ENCODE results near the gene NDC1. TPM values are rescaled to one million over a fixed set of nuclear protein-coding genes. Genes with fewer than 3 reads are reported as not detected.
A peak's percentile ranks its signal among the peaks of the same experiment; 100 is the strongest.

Gene NDC1
- total and polyA plus RNA-seq, 7 experiments from 2014 or later = 6.9 to 20.2 (median 10.8) TPM

- no peak for ATAC-seq
- CTCF ChIA-PET = interaction anchor here (0.9 to 3.2 kb wide), 5 partner anchors 11 to 88 kb away, joined by 3 to 17 read pairs (median 4); partner anchors contain the start of gene DIO1
- no peaks in the 10 kb centered on the region for H3K9me3 ChIP-seq (ENCODE audit: control insufficient read depth in 2 of 3, low read length in 3 of 3)
- POLR2A ChIA-PET = interaction anchor here (1.1 kb wide), 1 partner anchor 74 kb away, joined by 3 read pairs; the partner anchor contains the start of gene IFT25
- H3K4me3 ChIP-seq (ENCODE audit: low read length) = no peak overlapping the region
- H3K4me1 ChIP-seq (ENCODE audit: control insufficient read depth in 2 of 2, insufficient read depth in 2 of 2, low read length in 2 of 2) = no peaks in the 10 kb centered on the region
- H3K27me3 ChIP-seq (ENCODE audit: control insufficient read depth in 2 of 2, insufficient read depth in 2 of 2, low read length in 2 of 2) = no peaks in the 10 kb centered on the region
- intact Hi-C loops (cut with micrococcal nuclease) = no loop called here
- Mint-ChIP-seq H3K36me3 (peaks cover 6 to 53% (median 14%) of the 10 kb centered on the region in 5 donors), H3K27me3 (no peaks in the 10 kb centered on the region), H3K9me3 (no peaks in the 10 kb centered on the region), H3K27ac (no peak overlapping the region), H3K4me1 (peaks cover 0 to 7% (median 0%) of the 10 kb centered on the region in 7 donors), H3K4me3 (no peak overlapping the region)
- DNase-seq = no peak
- no peak overlapping the region for H3K27ac ChIP-seq (ENCODE audit: low read depth, low read length)
- H3K36me3 ChIP-seq (ENCODE audit: control insufficient read depth in 2 of 3, insufficient read depth in 3 of 3, low read length in 3 of 3) = peaks cover 7 to 73% (median 8%) of the 10 kb centered on the region in 3 experiments
Measured at GRCh38 chr1:53871773-53872484, 33.8 kb upstream of the NDC1 start.

DNA sequence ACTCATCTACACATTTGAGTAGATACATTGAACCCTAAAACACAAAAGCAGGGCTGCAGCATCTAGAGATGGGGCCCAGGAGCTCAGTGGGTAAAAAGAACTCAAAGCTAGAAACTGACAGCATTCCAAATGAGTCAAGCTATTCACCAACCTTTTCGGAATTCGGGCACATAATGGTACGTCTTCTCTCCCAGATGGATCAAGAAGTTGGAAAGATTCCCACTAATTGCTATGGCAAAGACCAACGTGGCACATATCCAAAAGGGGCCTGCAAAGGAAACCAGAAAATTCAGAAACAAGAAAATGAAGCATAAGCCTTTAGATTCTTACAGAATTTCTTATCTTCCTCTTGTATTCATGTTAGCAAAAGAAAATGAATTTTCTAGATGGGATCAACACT lies 33.1 kb upstream of the NDC1 start:
- Histone ChIP-seq H3K4me3 (ENCODE audit: low read length) (no peak overlapping the region), H3K4me1 (ENCODE audit: control insufficient read depth in 2 of 2, insufficient read depth in 2 of 2, low read length in 2 of 2) (no peaks in the 10 kb centered on the region), H3K27ac (ENCODE audit: low read depth, low read length) (no peak overlapping the region), H3K27me3 (ENCODE audit: control insufficient read depth in 2 of 2, insufficient read depth in 2 of 2, low read length in 2 of 2) (no peaks in the 10 kb centered on the region), H3K9me3 (ENCODE audit: control insufficient read depth in 2 of 3, low read length in 3 of 3) (no peaks in the 10 kb centered on the region), H3K36me3 (ENCODE audit: control insufficient read depth in 2 of 3, insufficient read depth in 3 of 3, low read length in 3 of 3) (peaks cover 1 to 73% (median 8%) of the 10 kb centered on the region in 3 experiments)
- peaks cover 9 to 55% (median 17%) of the 10 kb centered on the region in 5 donors for H3K36me3 Mint-ChIP-seq
- ChIA-PET POLR2A (interaction anchor here (1.1 kb wide), 1 partner anchor 74 kb away, joined by 3 read pairs; the partner anchor contains the start of gene IFT25), CTCF (interaction anchor here (1.3 to 3.2 kb wide), 3 partner anchors 10 to 88 kb away, joined by 4 to 17 read pairs (median 7); no protein-coding TSS in a partner anchor)
- peaks cover 0 to 7% (median 0%) of the 10 kb centered on the region in 7 donors for H3K4me1 Mint-ChIP-seq
- H3K4me3 Mint-ChIP-seq = no peak overlapping the region
- no peaks in the 10 kb centered on the region for H3K27me3 Mint-ChIP-seq
- intact Hi-C loops (cut with micrococcal nuclease) = no loop called here
- no peaks in the 10 kb centered on the region for H3K9me3 Mint-ChIP-seq
- no peak overlapping the region for H3K27ac Mint-ChIP-seq
- DNase-seq (no peak), ATAC-seq (no peak)

- Histone ChIP-seq H3K27ac (ENCODE audit: low read depth, low read length) (no peak overlapping the region), H3K27me3 (ENCODE audit: control insufficient read depth in 2 of 2, insufficient read depth in 2 of 2, low read length in 2 of 2) (no peaks in the 10 kb centered on the region), H3K9me3 (ENCODE audit: control insufficient read depth in 2 of 3, low read length in 3 of 3) (no peaks in the 10 kb centered on the region), H3K36me3 (ENCODE audit: control insufficient read depth in 2 of 3, insufficient read depth in 3 of 3, low read length in 3 of 3) (peaks cover 0 to 77% (median 4%) of the 10 kb centered on the region in 3 experiments), H3K4me3 (ENCODE audit: low read length) (no peak overlapping the region), H3K4me1 (ENCODE audit: control insufficient read depth in 2 of 2, insufficient read depth in 2 of 2, low read length in 2 of 2) (no peaks in the 10 kb centered on the region)
- Mint-ChIP-seq H3K4me1 (peaks cover 0 to 7% (median 0%) of the 10 kb centered on the region in 7 donors), H3K27ac (no peak overlapping the region), H3K36me3 (peaks cover 7 to 51% (median 15%) of the 10 kb centered on the region in 5 donors), H3K27me3 (no peaks in the 10 kb centered on the region), H3K4me3 (no peak overlapping the region), H3K9me3 (no peaks in the 10 kb centered on the region)
- no peak for ATAC-seq
- POLR2A ChIA-PET = no interaction called here
- no peak for DNase-seq
- CTCF ChIA-PET = interaction anchor here (3.2 kb wide), 1 partner anchor 8 kb away, joined by 17 read pairs; no protein-coding TSS in a partner anchor
- intact Hi-C loops (cut with micrococcal nuclease) = loop anchor here in 1 of 2 donors (10.0 kb wide), 1 partner anchor 935 kb away; the partner anchor contains the start of gene TTC22
Measured at GRCh38 chr1:53869454-53870117, 31.5 kb upstream of the NDC1 start.

DNA sequence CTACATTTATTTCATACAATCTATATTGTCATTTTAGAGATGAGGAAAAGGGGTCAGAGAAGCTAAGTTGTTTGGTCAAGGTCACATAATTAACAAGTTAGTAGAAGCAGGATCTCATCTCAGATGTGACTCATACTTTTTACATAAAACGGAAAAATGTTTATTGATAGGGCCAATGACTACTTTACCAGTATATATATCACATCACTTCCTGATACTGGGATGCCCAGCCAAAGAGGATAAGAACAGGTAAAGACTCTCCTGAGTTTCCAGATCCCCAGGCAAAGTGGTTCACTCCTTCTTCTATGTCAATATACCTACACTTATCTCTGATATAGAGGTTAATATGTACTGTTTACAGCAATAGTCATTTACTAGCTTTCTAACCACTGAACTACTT lies 30.5 kb upstream of the NDC1 start:
- Mint-ChIP-seq H3K4me1 (peaks cover 0 to 7% (median 0%) of the 10 kb centered on the region in 7 donors), H3K9me3 (no peaks in the 10 kb centered on the region), H3K4me3 (no peak overlapping the region), H3K27me3 (no peaks in the 10 kb centered on the region), H3K36me3 (peaks cover 7 to 51% (median 15%) of the 10 kb centered on the region in 5 donors), H3K27ac (no peak overlapping the region)
- Histone ChIP-seq H3K36me3 (ENCODE audit: control insufficient read depth in 2 of 3, insufficient read depth in 3 of 3, low read length in 3 of 3) (peaks cover 0 to 73% (median 4%) of the 10 kb centered on the region in 3 experiments), H3K4me3 (ENCODE audit: low read length) (no peak overlapping the region), H3K4me1 (ENCODE audit: control insufficient read depth in 2 of 2, insufficient read depth in 2 of 2, low read length in 2 of 2) (no peaks in the 10 kb centered on the region), H3K27me3 (ENCODE audit: control insufficient read depth in 2 of 2, insufficient read depth in 2 of 2, low read length in 2 of 2) (no peaks in the 10 kb centered on the region), H3K9me3 (ENCODE audit: control insufficient read depth in 2 of 3, low read length in 3 of 3) (no peaks in the 10 kb centered on the region), H3K27ac (ENCODE audit: low read depth, low read length) (no peak overlapping the region)
- no peak for ATAC-seq
- no peak for DNase-seq
- POLR2A ChIA-PET = no interaction called here
- CTCF ChIA-PET = no interaction called here
- intact Hi-C loops (cut with micrococcal nuclease) = loop anchor here in 1 of 2 donors (10.0 kb wide), 1 partner anchor 936 kb away; the partner anchor contains the start of gene TTC22

GRCh38 chr1:53862507-53862906 lies 24.4 kb upstream of the NDC1 start:
- H3K4me1 ChIP-seq (ENCODE audit: control insufficient read depth in 2 of 2, insufficient read depth in 2 of 2, low read length in 2 of 2) = no peaks in the 10 kb centered on the region
- H3K9me3 Mint-ChIP-seq = no peaks in the 10 kb centered on the region
- ChIA-PET POLR2A (interaction anchor here (0.6 to 2.2 kb wide), 2 partner anchors 11 to 97 kb away, joined by 3 to 10 read pairs; no protein-coding TSS in a partner anchor), CTCF (interaction anchor here (0.6 to 7.1 kb wide), 7 partner anchors 8 to 950 kb away, joined by 3 to 110 read pairs (median 6); no protein-coding TSS in a partner anchor)
- H3K4me1 Mint-ChIP-seq = peaks cover 0 to 9% (median 8%) of the 10 kb centered on the region in 7 donors
- H3K4me3 ChIP-seq (ENCODE audit: low read length) = no peak overlapping the region
- H3K4me3 Mint-ChIP-seq = no peak overlapping the region
- no peak overlapping the region for H3K27ac ChIP-seq (ENCODE audit: low read depth, low read length)
- no peak for DNase-seq
- H3K27me3 ChIP-seq (ENCODE audit: control insufficient read depth in 2 of 2, insufficient read depth in 2 of 2, low read length in 2 of 2) = no peaks in the 10 kb centered on the region
- peaks cover 0 to 23% (median 10%) of the 10 kb centered on the region in 5 donors for H3K36me3 Mint-ChIP-seq
- intact Hi-C loops (cut with micrococcal nuclease) = loop anchor here in 1 of 2 donors (10.0 kb wide), 1 partner anchor 942 kb away; the partner anchor contains the start of gene TTC22
- H3K9me3 ChIP-seq (ENCODE audit: control insufficient read depth in 2 of 3, low read length in 3 of 3) = no peaks in the 10 kb centered on the region
- ATAC-seq = no peak
- no peaks in the 10 kb centered on the region for H3K27me3 Mint-ChIP-seq
- H3K36me3 ChIP-seq (ENCODE audit: control insufficient read depth in 2 of 3, insufficient read depth in 3 of 3, low read length in 3 of 3) = peaks cover 4 to 47% (median 6%) of the 10 kb centered on the region in 3 experiments
- H3K27ac Mint-ChIP-seq = peak overlapping the region in 3 of 9 donors; percentile 36 to 51 (median 38)

DNA sequence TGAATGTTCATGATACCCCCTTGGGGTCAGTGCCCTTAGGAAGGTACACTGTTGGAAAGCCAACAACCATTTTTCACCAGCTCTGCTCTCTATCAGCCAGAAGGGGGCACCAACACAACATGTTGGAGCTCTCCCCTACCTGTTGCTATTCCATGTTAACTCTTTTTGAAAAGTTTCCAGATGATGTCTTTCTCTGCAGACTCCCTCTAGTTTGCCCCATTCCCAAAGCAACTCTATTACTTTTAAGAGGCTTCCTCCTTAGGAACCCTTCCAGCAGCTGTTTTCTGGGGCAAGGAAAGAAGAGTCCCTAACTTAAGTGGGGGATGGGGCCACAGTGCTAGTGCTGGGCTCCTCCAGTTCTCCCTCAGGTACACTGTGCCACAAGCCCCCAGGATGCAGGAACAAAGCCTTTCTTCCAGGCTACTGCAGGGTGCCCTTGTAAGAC lies 22.9 kb upstream of the NDC1 start:
- Mint-ChIP-seq H3K4me3 (no peak overlapping the region), H3K27ac (peak overlapping the region in 3 of 9 donors; percentile 29 to 68 (median 34)), H3K27me3 (no peaks in the 10 kb centered on the region), H3K9me3 (no peaks in the 10 kb centered on the region), H3K4me1 (peaks cover 0 to 9% (median 8%) of the 10 kb centered on the region in 7 donors), H3K36me3 (peaks cover 5 to 23% (median 7%) of the 10 kb centered on the region in 5 donors)
- ATAC-seq (peak; percentile 86), DNase-seq (peak in 7 of 9 donors; percentile 43 to 63 (median 53))
- no peak overlapping the region for H3K4me3 ChIP-seq (ENCODE audit: low read length)
- no peak overlapping the region for H3K27ac ChIP-seq (ENCODE audit: low read depth, low read length)
- no peaks in the 10 kb centered on the region for H3K27me3 ChIP-seq (ENCODE audit: control insufficient read depth in 2 of 2, insufficient read depth in 2 of 2, low read length in 2 of 2)
- no peaks in the 10 kb centered on the region for H3K9me3 ChIP-seq (ENCODE audit: control insufficient read depth in 2 of 3, low read length in 3 of 3)
- H3K36me3 ChIP-seq (ENCODE audit: control insufficient read depth in 2 of 3, insufficient read depth in 3 of 3, low read length in 3 of 3) = peaks cover 9 to 53% (median 14%) of the 10 kb centered on the region in 3 experiments
- no peaks in the 10 kb centered on the region for H3K4me1 ChIP-seq (ENCODE audit: control insufficient read depth in 2 of 2, insufficient read depth in 2 of 2, low read length in 2 of 2)
- intact Hi-C loops (cut with micrococcal nuclease) = loop anchor here (1.0 to 10.0 kb wide), 7 partner anchors 88 to 949 kb away; partner anchors contain the start of gene TTC22 (in 1 of the 2)
- ChIA-PET POLR2A (interaction anchor here (1.1 to 2.2 kb wide), 4 partner anchors 85 to 98 kb away, joined by 3 to 10 read pairs (median 3); partner anchors contain the start of gene IFT25), CTCF (interaction anchor here (0.6 to 7.1 kb wide), 21 partner anchors 9 to 941 kb away, joined by 3 to 110 read pairs (median 5); partner anchors contain the start of genes IFT25, LRRC42 and TTC22)

Measured in naive thymus-derived CD4-positive, alpha-beta T cell (primary cell).